Skin epidermis (tissue), 12 donors: ENCODE measurements around the gene CCSAP.
A peak's percentile ranks its signal among the peaks of the same experiment; 100 is the strongest.
"Not testable (repeated sequence)": the region's sequence is repeated elsewhere in the genome, so short reads cannot be mapped to it uniquely, and the experiment has no call there.

ENCODE experiments used
- H3K27ac ChIP-seq, 21 experiments: fragments of 200-600 bp; sonication (generic) in 11 of 21; one replicate each; pipeline ENCODE4 v1.5.0; 2020; ENCODE audit warnings: mild to moderate bottlenecking in 3 of 21, inconsistent platforms in 2 of 21, moderate library complexity in 2 of 21
- H3K4me3 ChIP-seq, 7 experiments: fragments of 200-600 bp; sonication (generic) in 2 of 7; one replicate each; pipeline ENCODE4 v1.5.0; 2020; ENCODE audit warnings: inconsistent platforms in 2 of 7, mild to moderate bottlenecking in 2 of 7, moderate library complexity in 1 of 7

The CCSAP gene, protein sequence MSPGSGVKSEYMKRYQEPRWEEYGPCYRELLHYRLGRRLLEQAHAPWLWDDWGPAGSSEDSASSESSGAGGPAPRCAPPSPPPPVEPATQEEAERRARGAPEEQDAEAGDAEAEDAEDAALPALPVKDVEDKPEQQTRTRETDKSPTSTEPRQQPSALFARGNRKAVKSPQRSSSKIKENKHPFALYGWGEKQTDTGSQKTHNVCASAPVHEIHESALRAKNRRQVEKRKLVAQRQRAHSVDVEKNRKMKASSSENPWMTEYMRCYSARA

DNA sequence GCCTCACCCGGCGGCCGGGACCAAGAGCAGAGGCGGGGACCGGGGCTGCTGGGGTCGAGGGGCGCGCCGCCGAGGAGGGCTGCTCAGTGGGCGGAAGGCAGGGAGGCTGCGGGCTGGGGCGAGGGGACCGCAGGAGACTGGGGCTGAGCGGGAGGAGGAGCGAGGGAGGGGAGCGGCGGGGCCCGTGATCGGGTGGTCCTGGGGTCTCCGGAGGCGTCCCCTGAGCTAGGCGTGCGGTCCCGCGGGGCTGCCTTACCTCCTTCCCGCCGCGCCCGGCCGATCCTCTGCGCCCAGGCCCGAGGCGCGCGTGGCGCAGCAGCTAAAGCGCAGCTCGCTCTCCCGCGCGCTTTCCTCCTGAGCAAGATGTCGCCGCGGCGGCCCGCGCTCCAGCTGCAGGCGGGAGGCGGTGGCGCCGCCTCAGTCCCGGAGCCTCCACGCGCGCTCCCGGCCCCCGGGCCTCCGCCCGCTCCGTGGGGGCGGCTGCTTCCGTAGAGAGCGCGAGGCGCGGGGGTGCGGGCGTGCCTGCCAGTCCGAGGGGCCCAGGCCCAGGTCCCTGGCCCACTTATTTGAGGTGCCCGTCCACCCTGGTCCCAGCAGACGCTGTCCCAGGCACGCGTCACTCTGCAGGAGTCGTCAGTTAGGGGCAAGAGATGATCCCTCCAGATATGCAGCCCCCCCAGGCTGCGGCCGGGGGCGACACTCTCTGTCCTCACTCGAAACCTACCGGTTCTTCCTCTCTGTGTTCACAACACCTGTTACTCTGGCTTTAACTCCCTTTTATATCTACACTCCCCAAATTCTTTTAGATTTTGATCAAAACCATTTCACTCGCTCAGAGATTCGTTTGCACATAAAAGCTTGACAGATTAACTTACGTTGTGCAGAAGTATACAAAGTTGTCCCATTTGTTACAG is at the start of gene CCSAP:
Gene CCSAP, minus strand, starts transcription at position 392 of the 914 bp plus-strand sequence. CDS start 582 bp downstream, outside the sequence.
- H3K27ac ChIP-seq, result peak within 1 kb of the TSS; percentile 61 to 95 (median 87)

DNA sequence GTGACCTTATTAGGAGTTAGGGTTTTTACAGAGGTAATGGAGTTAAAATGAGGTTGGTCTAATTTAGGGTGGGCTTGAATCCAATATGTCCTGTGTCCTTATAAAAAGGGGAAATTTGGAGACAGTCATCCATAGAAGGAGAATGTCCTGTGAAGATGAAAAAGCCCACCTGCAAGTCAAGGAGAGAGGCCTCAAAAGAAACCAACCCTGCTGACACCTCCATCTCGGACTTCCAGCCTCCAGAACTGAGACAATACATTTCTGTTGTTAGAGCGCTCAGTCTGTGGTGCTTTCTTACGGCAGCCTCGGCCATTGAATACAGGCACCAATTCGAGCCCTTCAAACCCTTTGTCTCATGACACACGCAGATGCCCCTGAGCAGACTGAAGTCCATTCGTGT is 47.3 kb upstream of the CCSAP start:
- Histone ChIP-seq H3K27ac (no peak overlapping the region), H3K4me3 (no peak overlapping the region)

More for the DNA sequence above, at the start of gene CCSAP:
- peak within 1 kb of the TSS; percentile 61 to 98 (median 86) for H3K4me3 ChIP-seq

DNA sequence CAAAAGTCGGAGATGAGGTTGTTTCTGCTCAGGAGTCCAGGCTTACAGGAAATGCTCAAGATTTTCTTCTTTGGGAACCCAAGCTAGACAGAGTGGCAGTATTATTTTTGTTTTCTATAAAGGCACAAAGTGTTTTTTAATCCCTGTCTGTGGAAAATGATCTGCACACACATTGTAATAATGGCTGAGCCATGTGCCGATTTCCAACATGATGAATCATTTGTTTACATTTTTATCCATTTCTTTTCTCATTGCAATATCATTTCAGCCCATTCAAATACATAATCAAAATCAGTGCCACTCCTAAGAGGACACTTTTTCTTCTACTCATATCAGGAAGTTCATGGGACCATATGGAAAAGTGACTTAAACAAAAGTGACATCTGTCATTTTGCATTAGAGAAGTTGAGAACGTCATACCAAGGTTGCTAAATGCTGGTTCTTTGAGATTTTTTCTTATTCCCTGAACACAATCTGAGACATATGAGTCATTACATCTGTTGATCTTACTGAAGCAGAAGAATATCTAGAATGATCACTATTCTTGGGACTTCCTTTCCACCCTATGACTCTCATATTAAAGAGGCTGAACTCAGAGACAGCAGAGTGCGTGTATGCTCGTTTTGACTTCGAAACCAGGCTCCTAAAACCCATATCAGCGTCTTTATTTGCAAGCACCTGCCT is 46.2 kb upstream of the CCSAP start:
- Histone ChIP-seq H3K4me3 (no peak overlapping the region), H3K27ac (no peak overlapping the region)

DNA sequence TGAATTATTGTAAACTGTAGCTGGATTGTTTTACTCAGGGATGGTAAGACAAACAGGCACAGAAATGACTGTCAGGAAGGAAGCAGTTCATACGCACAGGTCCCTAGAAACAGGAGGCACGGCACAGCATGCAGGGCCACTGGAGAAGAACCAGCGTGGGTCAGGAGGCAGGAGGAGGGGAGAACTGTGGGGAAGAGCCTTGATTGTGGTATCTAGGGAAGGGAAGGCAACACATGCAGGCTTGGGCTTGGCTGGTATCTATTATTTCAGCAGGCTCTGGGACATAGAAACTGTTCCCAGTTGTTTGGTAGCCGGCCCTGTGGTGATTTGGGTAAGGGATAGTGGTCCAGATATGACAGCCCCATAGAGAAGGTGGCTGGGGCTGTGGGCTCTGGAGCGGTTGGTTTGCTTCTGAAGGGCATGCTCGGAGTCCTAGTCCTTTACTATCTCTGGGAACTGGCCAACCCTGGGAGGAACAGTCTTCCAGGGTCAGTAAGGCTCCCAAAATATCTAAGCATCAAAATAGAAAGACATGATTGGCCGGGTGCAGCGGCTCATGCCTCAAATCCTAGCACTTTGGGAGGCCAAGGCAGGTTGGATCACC is 43.1 kb upstream of the CCSAP start:
- no peak overlapping the region for H3K4me3 ChIP-seq
- H3K27ac ChIP-seq, result no peak overlapping the region

DNA sequence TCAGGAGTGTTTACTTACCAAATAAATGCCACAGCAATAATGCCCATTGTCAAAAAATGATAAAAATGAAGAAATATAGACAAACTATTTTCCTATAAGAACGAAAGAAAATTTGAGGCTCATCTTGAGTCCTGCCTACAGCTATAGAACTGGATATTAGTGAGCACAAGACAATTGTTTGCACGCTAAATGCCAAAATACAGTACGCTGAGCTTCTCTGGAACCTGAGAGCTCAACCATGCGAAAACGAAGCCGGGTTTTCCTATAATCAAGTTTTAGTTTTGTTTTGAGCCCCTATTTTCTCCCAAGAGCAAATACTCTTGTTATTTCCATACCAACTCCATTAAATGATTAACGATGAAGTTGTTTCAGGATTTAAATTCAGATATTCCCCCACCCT is 42.0 kb upstream of the CCSAP start:
- no peak overlapping the region for H3K27ac ChIP-seq
- H3K4me3 ChIP-seq, result no peak overlapping the region

DNA sequence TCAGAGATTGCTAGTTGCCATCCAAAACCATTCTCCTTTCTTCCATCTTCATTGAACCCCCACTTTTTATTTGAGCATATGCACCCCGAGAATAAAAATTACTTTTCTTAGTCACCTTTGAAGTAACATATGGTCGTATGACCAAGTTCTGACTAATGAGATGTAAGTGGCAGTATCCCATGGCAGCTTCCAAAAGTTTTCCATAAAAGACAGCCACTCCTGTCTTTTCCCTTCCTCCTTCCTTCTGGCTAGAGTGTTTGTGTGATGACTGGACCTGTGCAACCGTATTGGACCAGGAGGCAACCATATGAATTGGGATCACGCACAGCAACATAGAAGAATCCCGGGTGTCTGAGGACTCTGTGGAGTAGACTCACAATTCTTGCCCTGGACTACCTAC is 41.1 kb upstream of the CCSAP start:
- no peak overlapping the region for H3K4me3 ChIP-seq
- no peak overlapping the region for H3K27ac ChIP-seq

DNA sequence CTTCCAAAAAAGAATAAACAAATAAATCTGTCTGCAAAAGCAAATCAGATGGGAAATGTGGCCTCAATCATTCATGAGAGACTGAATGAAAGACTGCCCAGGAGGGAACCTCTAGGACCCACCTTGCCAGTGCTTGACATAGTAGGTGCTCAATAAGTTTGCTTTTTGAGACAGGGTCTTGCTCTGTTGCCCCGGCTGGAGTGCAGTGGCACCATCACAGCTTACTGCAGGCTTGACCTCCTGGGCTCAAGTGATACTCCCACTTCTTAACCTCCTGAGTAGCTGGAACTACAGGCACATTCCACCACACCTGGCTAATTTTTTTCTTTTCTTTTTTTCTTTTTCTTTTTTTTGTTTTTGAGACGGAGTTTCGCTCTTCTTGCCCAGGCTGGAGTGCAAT is 40.3 kb upstream of the CCSAP start:
- no peak overlapping the region for H3K27ac ChIP-seq
- no peak overlapping the region for H3K4me3 ChIP-seq

DNA sequence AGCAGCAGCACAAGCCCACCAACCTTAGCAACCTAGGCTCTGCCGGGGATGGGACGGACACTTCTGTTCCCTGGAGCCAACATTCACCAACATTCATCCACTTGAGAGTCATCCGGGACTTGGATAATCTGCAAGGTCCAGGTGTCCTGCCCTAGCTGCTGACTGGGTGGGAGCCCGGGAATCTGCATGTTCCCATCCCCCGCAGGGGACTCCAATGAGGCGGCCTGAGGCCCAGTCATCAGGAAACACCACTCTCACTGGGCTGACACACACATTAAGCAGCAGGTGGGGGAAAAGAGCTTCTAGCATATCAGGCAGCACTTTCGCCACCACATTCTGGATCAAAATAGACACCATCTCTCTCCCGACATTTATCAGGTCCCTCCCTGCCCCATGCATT is 38.4 kb upstream of the CCSAP start:
- H3K4me3 ChIP-seq, result no peak overlapping the region
- H3K27ac ChIP-seq, result no peak overlapping the region

DNA sequence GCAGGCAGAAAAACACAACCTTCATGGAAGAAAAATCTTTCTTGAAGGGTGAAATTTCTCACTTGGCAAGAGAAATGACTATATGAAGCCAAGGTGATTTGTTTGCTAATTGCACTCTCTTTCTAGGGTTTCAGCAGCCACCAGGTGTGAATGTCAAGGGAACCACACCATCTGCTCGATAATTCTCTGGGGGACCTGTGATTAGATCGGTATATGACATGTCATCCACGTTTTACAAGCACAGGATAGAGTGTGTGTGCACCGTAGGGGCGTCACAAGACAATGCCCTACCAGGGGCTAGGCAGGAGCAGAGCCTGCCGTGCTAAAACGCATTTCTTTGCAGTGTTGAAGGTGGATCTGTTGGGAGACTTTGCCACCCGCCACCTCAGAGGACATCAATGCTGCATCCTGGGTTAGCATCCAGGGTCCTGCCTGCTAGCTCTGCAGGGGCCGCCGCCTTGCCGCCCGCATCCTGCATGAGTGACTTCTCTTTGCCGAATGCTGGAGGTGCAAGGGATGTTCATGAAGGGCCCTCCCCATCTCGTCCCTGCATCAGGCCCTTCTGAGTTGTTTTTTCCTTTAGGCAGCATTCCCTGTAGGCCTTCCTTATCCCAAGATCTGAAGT is 37.8 kb upstream of the CCSAP start:
- H3K27ac ChIP-seq, result no peak overlapping the region
- no peak overlapping the region for H3K4me3 ChIP-seq

DNA sequence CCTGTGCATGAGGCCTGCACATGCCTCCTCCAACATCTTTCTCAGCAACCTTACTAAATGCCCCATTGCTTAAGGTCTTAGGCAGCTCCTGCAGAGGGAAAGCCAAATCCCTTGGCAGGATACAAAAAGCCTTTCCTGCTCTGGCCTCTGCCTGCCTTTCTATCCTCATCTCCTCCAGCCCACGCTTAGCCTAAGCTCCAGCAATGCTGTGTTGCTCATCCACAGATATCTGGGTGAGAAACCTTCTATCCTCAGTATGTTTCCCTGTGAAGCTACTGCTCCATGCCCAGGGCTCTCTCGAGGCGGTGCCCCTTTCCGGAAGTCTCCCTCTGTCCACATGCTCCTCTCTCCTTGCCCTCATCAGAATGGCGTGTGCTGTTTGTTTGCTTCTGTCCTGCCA is 37.0 kb upstream of the CCSAP start:
- Histone ChIP-seq H3K27ac (no peak overlapping the region), H3K4me3 (no peak overlapping the region)

DNA sequence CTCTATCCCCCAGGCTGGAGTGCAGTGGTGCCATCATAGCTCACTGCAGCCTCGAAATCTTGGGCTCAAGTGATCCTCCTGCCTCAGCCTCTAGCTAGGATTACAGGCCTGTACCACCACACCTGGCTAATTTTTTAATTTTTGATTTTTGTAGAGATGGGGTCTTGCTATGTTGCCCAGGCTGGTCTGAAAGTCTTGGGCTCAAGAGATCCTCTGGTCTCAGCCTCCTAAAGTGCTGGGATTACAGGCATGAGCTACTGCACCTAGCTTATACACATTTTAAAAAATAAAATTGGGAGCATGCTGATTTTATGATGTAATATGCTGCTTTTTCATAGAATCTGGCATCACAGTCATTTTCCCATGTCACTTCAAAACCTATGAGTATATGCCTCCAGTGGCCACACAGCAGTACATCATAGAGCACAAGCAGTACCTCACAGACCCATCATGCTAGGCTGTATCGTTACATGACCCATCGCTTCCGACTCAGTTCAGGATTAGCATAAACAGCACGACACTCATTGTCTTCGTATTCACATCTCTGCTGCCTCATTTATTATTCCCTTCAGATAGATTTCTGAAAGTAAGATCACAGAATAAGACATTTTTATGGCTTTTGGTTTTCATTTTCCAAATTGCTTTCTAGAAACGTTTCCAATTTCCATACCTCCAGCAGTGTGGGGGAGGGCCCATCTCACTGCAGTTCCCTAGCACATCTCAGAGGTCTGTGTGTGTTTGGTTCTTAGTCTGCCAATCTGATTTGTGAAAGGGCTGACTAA is 35.9 kb upstream of the CCSAP start:
- Histone ChIP-seq H3K27ac (no peak overlapping the region), H3K4me3 (no peak overlapping the region)

DNA sequence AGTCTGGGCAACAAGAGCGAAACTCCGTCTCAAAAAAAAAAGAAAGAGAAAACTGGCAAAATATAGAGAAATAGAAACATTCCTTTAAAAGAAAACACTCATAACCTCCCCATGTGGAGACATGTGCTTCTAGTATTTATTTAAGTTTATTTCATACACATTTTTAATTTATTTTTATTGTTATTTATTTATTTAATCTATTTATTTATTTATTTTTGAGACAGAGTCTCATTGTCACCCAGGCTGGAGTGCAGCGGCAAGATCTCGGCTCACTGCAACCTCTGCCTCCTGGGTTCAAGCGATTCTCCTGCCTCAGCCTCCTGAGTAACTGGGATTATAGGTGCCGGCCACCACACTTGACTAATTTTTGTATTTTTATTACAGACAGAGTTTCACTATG is 35.2 kb upstream of the CCSAP start:
- H3K4me3 ChIP-seq, H3K27ac ChIP-seq: not testable (repeated sequence)

DNA sequence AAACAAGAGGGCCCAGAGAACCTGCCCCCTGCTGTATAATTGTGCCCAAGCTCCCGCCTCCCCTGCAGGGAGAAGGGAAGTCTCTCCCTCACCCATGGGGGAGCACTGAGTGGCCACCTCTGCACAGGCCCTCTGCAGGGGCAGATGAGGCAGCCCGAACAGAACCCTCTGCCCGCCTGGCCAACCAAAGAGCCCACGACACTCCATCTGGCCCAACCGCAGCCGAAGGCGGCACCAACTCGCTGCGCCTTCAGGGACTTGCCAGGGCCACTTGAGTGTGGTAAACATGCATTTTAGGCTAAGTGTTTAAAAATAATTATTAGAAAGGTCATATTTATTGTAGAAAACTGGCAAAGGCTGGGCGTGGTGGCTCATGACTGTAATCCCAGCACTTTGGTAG is 34.6 kb upstream of the CCSAP start:
- Histone ChIP-seq H3K4me3 (no peak overlapping the region), H3K27ac (no peak overlapping the region)

DNA sequence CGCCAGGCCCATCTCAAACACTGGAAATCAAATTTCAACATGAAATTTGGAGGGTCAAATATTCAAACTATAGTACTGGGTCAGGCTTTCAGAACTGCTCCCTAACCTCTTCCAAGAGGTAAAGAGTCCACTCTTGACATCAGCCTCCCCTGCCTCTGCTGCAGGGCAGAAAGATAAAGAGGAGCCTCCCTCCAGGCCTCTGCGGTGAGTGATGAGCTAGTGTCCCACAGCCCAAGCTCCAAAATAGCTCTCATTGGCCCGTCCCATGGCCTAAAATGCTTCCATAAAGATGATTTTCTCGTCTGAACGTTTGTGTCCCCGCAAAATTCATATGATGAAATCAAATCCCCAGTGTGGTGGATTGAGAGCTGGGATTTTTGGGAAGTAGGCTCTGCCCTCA is 33.7 kb upstream of the CCSAP start:
- Histone ChIP-seq H3K4me3 (no peak overlapping the region), H3K27ac (no peak overlapping the region)

DNA sequence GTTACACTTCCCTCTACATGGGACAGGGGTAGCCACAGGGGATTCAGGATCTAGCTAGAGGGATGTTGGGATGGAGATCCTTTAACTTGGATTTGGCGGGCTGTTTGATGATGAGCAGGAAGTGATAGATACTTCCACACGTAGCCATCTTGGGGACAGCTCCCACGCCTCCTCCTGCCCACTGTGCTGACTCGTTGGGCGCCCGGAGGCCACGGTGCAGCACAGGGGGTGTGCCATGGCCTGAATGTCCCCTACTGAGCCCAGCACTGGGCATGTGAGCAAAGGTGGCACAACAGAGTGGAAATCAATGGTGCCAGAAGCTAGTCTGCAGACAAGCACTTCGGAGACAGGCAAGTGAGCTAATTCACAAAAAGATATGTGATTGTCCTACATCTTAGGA is 31.6 kb upstream of the CCSAP start:
- Histone ChIP-seq H3K27ac (no peak overlapping the region), H3K4me3 (no peak overlapping the region)

DNA sequence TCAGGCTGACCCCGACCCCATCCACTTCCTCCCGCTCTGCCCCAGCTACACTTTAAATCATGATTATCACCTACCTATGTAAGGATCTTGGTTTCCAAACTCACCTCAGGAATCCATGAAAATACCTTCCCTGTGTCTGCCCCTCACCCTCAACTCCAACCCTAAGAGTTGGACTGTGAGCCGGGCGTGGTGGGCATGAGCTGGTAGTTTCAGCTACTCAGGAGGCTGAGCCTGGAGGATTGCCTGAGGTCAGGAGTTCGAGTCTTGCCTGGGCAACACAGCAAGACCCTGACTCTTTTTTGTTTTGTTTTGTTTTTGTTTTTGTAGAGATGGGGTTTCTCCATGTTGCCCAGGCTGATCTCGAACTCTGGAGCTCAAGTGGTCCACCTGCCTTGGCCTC is 30.5 kb upstream of the CCSAP start:
- Histone ChIP-seq H3K4me3 (no peak overlapping the region), H3K27ac (no peak overlapping the region)

DNA sequence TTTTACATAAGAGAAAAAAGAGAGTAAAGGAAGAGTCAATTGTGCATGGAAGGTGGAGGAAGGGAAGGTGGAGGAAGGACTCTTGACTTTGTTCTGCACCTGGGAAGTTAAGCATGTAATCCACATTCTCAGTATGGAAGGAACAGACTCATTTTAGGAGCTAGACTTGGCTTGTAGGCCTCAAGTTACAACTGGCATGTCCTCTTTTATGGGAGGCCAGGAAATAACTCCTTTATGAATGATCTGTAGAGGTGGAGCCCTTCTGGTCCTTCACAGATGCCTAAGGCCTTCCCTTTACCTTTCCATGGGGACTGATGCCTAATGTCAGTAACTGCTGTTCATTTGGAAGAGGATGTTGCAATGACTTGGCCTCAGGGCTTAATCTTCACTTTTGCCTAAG is 29.4 kb upstream of the CCSAP start:
- Histone ChIP-seq H3K4me3 (no peak overlapping the region), H3K27ac (no peak overlapping the region)

DNA sequence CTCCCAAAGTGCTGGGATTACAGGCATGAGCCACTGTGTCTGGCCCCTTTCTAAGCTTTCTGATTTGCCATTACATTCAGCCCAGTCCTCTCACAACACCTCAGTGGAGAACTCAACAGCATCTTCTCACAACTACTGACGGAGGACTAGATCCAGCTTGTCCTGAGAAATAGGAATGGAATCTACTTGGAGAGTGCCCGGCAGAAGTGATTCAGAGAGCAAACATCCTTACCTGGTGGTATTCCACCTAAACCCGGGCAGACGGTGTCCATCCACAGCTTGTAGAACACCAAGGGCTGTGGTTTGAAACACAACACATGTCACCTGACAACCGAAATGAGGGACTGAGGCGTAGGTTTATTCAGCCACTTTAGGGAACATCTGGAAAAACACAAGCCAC is 28.8 kb upstream of the CCSAP start:
- H3K27ac ChIP-seq, result no peak overlapping the region
- H3K4me3 ChIP-seq, result no peak overlapping the region

DNA sequence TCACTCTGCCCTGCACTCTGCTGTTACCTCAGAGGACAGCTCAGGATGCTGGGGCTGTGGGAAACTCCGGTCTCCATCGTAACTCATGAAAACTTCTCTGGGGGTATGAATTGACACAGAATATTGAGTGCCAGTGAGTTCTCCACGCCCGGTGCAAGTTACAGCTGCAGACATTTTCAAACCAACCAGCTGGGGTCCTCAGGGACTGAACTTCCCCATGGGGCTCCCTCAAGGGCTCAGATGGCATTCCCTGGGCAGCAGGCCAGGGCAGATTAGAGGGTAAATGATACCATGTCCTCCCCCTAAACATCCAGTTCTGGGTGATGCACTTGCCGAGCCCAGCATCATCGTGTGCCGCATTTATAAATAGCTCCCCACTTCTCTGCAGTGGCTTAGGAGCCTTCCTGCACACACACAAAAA is 27.8 kb upstream of the CCSAP start:
- no peak overlapping the region for H3K27ac ChIP-seq
- no peak overlapping the region for H3K4me3 ChIP-seq
